HG02840 (cell line): ENCODE measurements around the gene LRP6.
"Not testable (repeated sequence)": the region's sequence is repeated elsewhere in the genome, so short reads cannot be mapped to it uniquely, and the experiment has no call there.

ENCODE experiments used
- ATAC-seq: cut with Tn5 transposase; IDR thresholded peaks from one replicate; pipeline ENCODE4 v1.9.1; 2021; ENCODE audit warnings: mild to moderate bottlenecking, moderate library complexity, moderate number of reproducible peaks; ENCODE audit not compliant: unreplicated experiment, low FRiP score

LRP6 gene

GRCh38 chr12:12128670-12129069 lies 138.2 kb downstream of the LRP6 start:
- no peak for ATAC-seq

GRCh38 chr12:12127304-12127703 lies 139.5 kb downstream of the LRP6 start:
- no peak for ATAC-seq

GRCh38 chr12:12126551-12126950 lies 140.3 kb downstream of the LRP6 start:
- no peak for ATAC-seq

- no peak for ATAC-seq
These were observed 143.7 kb downstream of the LRP6 start for GRCh38 chr12:12123036-12123604.

- no peak for ATAC-seq
These were observed 145.8 kb downstream of the LRP6 start for GRCh38 chr12:12121061-12121460.

DNA sequence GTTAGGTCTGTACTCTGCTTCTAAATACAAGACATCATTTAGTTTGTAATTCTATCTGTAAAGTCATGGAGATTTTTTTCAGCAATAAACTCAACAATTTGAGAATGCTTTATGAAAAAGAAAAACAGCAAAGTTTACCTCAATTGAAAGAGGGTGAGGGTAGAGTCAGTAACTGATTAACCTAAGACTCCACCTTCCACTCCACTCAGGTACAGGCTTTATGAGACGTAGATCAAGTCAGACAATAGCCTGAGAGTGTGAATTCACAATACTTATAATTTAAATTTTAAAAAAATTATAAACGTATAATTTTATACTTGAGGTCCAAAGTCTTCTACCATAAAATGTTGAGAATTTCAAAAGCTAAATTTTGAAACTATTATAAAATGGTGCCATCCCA lies 150.2 kb downstream of the LRP6 start:
- no peak for ATAC-seq

- ATAC-seq = no peak
These were observed 151.3 kb downstream of the LRP6 start for GRCh38 chr12:12115514-12115913.

DNA sequence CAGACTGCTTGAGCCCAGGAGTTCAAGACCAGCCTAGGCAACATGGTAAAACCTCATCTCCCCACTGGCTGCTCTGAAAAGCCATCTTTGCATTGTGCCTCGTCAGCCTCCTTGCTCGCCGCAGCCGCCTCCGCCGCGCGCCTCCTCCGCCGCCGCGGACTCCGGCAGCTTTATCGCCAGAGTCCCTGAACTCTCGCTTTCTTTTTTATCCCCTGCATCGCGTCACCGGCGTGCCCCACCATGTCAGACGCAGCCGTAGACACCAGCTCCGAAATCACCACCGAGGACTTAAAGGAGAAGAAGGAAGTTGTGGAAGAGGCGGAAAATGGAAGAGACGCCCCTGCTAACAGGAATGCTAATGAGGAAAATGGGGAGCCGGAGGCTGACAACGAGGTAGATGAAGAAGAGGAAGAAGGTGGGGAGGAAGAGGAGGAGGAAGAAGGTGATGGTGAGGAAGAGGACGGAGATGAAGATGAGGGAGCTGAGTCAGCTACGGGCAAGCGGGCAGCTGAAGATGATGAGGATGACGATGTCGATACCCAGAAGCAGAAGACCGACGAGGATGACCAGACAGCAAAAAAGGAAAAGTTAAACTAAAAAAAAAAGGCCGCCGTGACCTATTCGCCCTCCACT lies 155.8 kb downstream of the LRP6 start:
- not testable (repeated sequence) for ATAC-seq

- no peak for ATAC-seq
These were observed 158.3 kb downstream of the LRP6 start for GRCh38 chr12:12108441-12109058.

GRCh38 chr12:12107678-12108077 lies 159.2 kb downstream of the LRP6 start:
- ATAC-seq = no peak

- no peak for ATAC-seq
These were observed 167.7 kb downstream of the LRP6 start for GRCh38 chr12:12099102-12099501.

- ATAC-seq = no peak
These were observed 168.2 kb downstream of the LRP6 start for GRCh38 chr12:12098691-12099015.

DNA sequence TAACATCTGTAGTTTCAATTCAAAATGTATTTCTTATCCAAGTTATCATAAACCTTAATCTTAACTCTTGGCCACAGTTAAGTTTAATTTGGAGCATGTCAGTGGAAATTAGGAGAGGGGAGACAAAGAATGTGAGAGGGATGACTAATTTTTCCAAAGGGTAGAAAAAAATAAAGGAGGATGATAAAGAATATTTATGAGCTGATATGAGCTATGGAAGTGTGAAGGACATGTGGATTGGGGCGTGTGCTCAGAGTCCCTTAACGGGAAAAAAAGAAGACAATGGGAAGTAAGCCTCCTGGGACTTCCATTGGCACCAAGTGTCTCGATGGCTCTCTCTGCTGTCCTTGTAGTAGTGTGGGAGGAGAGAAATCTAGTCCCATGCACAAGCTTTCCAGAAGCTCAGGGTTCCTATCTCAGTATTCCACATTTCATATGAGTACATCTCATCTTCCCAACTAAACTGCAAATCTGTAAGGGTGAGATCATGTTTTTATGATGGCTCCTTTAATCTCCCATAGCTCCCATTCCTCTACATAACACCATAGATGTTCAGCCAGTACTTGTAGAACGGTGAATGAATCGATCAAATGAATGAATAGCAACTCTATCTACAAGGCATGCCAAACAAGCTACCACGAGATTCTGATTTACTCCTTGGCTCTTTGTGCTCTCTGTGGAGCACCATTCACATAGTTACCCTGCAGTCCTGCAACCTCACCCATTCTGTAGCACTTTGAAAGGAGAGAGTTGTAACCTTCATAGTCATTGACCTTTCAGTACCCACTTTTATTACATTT lies 168.8 kb downstream of the LRP6 start:
- no peak for ATAC-seq

- no peak for ATAC-seq
These were observed 171.8 kb downstream of the LRP6 start for GRCh38 chr12:12095021-12095420.

DNA sequence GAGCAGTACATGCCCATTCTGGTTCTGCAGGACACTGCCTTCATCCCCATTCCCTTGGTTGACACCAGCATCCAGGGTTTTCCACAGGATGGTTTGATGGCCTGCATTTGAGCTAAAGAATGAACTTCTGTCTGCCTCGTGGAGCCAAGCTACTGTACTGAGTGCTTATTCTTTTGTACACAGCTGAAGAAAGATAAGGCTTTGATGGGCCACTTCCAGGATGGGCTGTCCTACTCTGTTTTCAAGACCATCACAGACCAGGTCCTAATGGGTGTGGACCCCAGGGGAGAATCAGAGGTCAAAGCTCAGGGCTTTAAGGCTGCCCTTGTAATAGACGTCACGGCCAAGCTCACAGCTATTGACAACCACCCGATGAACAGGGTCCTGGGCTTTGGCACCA lies 172.4 kb downstream of the LRP6 start:
- no peak for ATAC-seq

DNA sequence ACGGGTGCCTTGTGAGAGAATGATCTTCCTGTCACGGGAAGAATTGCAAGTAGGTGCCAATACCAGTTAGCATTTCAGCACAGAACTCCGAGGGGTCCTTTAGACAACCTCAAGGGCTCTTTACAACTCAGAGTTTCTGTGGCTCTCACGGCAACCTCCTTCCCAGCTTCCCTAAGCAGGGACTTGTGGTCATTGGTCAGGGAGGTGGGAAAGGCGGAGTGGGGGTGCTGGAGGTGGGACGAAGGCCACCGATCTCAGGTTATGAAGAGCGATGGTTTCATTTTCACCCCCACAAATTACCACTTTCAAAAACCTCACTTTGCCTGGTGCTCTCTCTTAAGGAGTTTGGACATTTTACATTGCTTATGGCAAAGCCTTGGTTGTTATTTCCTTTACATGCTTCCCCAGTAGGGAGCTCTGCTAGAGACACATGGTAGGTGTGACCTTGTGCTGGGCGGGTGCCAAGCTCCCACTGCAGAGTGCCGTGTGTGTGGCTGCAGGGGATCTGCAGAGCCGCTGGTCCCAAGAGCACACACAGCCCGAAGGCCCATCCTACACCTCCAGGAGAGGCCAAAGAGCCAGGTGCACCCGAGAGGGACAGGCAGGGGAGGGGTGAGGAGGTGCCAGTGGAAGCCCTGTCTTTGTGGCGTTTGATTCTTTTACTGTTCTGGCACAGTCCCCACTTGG lies 174.7 kb downstream of the LRP6 start:
- ATAC-seq = no peak

DNA sequence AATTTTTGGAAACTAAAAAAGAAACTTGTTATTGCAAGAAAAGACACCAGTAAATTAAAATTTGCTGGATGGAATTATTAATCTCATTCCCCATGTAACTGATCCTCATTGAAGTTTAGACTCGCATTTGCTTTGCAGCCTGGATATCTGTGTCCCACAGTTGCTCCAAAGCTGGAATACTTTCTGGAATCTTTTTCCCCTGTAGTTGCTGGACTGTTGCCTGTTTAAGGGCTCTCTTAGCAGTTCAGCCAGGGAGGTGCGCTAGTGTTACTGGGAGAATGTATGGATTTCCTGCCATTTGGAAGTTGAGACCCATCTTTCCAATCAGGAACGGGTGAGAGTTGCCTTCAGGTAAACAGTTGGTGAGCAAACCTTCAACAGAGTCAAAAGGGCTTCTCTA lies 175.8 kb downstream of the LRP6 start:
- no peak for ATAC-seq

DNA sequence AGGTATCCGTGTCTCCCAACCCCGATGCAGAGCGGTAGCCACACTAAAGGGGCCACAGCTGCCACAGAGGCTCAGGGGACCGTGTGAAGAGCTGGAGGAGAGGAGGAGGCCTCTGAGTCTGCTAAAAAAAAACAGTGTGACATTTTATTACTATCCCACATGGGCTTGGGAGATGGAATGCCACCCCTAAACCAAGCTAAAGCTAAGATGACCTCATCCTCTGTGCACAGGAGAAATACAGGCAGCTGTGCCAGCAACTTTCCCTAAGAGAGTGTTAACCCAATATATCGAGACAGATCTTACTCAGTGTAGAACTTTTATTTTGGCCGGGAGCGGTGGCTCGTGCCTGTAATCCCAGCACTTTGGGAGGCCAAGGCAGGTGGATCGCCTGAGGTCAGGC lies 178.1 kb downstream of the LRP6 start:
- no peak for ATAC-seq

- ATAC-seq = no peak
These were observed 178.7 kb downstream of the LRP6 start for GRCh38 chr12:12088147-12088546.

- ATAC-seq = no peak
These were observed 179.2 kb downstream of the LRP6 start for GRCh38 chr12:12087693-12088034.
